ENCODE data around the gene P2RX6.

DNA sequence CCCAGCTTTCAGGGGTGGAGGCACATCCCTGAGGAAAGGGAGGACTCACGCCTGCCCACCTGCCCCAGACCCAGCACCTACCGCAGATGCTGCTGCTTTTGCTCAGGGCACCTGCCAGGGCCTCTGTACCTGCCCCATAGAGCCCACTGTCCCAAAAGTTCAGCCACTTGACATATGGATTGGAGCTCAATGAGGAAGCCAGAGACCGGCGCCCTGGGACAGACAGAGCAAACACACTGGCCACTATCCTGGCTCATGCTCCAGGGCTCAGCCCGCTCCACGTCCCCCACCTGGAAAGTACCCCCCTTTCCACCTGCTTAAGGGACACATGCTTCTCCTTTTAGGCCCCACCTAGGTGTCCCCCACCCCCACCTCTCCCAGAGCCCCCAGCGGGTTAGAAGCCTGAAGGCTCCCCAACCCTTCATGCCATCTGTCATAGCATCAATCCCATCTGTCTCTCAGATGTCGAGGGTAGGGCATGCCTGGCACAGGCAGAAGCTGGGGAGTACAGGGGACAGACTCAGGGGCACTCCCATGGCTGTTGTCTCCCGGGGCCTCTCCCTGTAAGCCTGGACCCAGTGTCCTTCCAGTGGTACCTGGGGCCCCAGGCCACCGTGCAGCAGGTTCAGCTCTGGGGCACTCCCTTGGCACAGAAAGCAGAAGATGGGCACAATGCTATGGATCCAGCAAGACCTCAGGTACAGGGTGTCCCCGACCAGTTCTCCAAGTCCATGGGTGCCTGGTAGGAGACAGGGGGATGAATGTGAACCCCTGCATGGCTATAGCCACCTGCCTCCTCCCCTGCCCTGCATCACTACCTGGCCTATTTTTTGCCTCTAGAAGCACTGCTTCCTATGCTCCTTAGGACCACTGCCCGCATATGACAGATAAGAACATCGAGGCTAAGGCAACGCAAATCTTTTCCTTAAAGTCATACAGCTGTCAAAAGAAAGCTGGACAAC, 2.2 kb upstream of the P2RX6 start:
- no peak for TF ChIP-seq ZFX (IDR thresholded peaks at IDR 0.05; ENCODE audit: borderline replicate concordance)
- TF ChIP-seq, protein P1, sequence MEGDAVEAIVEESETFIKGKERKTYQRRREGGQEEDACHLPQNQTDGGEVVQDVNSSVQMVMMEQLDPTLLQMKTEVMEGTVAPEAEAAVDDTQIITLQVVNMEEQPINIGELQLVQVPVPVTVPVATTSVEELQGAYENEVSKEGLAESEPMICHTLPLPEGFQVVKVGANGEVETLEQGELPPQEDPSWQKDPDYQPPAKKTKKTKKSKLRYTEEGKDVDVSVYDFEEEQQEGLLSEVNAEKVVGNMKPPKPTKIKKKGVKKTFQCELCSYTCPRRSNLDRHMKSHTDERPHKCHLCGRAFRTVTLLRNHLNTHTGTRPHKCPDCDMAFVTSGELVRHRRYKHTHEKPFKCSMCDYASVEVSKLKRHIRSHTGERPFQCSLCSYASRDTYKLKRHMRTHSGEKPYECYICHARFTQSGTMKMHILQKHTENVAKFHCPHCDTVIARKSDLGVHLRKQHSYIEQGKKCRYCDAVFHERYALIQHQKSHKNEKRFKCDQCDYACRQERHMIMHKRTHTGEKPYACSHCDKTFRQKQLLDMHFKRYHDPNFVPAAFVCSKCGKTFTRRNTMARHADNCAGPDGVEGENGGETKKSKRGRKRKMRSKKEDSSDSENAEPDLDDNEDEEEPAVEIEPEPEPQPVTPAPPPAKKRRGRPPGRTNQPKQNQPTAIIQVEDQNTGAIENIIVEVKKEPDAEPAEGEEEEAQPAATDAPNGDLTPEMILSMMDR (IDR thresholded peaks at IDR 0.05), result no peak
